HG03103 (cell line): ENCODE measurements around the gene SLC25A46.
"Not testable (repeated sequence)": the region's sequence is repeated elsewhere in the genome, so short reads cannot be mapped to it uniquely, and the experiment has no call there.

Experiments used
- ATAC-seq: cut with Tn5 transposase; IDR thresholded peaks from one replicate; pipeline ENCODE4 v1.9.1; 2021; ENCODE audit warnings: low read depth; ENCODE audit not compliant: unreplicated experiment

Gene SLC25A46

DNA sequence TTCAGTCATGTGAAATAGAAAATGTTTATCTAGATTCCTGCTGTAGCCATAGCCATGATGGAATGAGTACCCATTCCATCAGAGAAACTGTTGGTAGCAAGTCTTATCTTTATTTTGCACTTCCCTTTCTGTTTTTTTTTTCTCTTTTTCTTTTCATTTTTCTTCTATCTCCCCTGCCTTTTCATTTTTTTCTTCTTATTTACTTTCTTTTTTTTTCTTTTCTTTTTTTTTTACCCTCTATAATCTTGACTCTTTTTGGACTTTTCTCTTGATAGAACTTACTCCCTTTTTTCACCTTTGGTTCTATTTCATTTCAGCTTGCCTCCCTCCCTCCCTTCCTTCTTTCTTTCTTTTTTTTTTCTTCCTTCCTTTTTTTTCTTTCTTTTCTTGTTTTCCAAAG is 15.4 kb downstream of the SLC25A46 start:
- ATAC-seq: no peak

DNA sequence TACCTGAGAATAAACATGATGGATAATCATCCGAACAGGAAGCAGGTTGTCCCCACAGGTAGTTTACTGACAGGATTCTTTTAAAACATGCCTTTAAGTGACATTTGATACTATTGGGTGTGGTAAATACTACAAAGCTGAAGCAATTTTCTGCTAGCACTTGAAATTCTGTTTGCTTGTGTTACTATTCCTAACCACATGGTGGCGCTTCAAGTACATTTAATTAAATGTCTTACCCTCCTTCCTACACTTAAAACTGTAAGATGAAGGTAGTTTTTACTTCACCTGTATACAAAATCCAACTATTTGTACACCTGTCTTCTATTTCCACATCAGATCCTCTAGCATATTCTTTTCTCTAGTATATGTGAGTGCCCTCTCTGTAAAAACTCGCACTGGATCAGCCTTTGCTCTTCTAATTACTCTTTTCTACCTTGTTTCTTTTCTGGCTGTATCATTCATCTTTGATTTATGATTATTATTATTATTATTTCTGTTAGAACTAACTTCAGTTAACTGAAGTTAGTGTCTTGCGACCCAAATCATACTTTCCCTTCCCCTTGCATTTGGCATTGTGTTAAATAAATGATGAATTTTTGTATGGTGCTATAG is 18.4 kb downstream of the SLC25A46 start:
- ATAC-seq: no peak

DNA sequence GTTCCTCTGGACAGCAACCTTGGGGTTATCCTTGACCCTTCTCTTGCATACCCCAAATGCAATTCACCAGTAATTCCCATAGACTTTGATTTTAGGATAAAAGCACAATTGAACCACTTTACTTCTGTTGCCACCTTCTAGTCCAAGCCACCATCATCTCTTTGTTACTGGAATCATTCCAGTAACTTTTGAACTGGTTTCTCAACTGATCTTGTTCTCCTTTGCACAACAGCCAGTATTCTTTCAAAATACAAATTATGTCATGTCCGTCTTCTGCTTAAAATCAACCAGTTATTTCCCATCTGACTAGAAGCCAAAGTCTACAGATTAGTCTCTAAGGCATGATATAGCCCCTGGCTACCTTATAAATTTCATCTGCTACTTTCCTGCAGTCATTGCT is 21.4 kb downstream of the SLC25A46 start:
- no peak for ATAC-seq

DNA sequence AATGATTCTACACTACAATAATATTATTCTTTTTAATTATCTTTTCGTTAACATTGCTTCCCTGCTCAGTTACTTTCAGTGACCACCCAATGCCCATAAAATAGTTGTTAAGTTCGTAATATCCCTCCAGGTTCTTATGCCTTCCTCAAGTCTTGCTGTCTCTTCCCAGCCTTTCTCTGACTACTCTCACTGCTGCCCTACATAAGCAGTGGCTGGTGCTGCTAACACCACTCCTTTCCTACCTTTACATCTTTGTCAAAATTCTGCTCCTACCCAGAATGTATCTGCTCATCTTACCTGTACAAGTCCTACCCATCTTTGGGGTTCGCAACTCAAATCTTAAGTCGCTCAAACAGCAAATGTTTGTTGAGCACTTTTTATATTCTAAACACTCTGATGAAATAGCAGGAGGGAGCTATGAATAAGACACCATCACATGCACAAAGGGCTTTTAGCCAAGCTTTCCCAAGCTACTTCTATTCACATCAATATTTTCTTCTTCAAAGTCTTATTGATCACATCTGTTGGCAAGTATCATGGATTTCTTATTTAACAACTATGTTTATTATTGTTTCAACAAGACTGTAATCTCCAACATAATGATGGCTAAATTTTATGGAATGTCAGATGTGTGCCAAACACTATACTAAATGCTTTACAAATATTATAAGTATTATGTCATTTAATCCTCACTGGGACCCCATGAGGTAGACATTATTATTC is 29.5 kb downstream of the SLC25A46 start:
- no peak for ATAC-seq

DNA sequence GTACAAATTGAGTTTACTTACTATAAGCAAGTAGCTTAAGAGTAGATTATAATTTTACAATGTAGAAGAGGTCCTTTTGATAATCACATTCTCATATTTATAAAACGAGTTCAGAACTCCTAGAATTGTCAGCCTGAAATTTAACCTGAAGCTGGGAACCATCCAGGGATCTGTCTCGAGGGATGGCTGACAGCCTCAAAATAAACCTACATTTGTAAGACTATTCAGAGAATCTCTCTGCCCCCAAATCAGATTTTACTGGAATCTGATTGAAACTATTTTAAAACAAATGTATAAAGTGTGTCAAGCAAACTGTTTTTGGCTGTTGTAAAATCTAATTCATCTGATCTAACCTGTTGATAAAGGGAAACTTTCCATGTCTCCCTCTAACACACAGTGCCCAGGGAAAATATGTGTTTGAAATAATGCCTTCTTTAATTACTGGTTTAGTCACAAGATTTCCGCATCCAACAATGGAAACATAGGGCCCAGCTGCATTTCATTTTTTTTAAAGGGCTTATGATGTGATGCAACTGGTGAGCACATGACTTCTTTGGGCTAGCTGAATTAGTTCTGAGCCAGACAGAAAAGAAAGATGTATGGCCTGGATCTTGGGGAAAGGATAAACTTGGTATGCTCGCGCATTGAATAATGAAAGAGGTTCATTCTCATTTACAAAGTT is 30.3 kb downstream of the SLC25A46 start:
- no peak for ATAC-seq

DNA sequence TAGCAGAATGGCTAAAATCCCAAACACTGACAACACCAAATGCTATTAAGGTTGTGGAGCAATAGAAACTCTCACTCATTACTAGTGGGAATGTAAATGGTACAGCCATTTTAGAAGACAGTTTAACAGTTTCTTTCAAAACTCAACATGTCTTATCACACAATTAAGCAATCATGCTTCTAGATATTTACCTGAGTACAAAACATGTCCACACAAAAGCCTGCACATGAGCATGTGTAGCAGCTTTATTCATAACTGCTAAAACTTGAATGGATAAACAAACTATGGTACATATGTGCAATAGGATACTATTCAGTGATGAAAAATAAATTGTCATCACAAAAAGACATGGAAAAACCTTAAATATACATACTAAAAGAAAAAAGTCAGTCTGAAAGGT is 31.5 kb downstream of the SLC25A46 start:
- ATAC-seq: no peak

DNA sequence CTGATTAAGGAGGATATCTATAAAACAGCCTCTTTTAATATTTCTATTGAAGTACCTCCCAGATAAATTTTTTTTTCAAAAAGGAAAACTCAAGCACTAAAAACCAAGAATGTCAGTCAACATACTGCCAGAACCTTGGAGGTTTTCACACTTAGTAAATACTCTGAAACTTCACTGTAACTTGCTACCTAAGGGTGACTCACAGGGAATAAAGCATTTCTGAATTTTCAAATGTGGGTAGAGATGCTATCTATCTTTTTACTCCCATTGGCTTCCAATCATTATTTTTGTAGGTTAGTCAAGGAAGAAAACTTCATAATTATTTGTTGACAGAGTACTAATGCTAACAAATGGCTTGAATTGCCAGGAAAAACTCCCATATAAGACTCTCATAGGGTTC is 46.1 kb downstream of the SLC25A46 start:
- no peak for ATAC-seq

DNA sequence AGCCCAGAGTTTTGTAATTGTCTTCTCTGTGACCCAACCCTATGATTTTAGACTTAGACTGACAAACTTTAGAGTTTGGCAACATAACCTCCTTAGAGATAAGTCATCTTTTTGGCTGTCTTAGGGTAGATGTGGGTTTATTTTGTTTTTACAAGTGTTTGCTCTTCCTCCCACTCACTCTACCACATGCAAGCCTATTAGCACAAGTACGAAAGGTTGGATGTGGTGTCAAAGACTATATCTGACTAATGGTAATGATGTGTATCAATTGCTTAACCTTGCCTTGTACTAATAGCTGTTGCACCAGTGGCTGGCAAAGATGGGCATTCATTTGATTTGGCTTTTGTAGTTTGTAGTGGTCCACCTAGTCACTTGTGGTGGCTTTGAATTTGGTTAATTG is 46.5 kb downstream of the SLC25A46 start:
- no peak for ATAC-seq

DNA sequence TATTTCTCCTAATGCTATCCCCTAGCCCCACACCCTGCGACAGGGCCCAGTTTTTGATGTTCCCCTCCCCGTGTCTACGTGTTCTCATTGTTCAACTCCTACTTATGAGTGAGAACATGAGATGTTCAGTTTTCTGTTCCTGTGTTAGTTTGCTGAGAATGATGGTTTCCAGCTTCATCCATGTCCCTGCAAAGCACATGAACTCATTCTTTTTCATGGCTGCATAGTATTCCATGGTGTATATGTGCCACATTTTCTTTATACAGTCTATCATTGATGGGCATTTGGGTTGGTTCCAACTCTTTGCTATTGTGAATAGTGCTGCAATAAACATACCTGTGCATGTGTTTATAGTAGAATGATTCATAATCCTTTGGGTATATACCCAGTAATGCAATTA is 49.2 kb downstream of the SLC25A46 start:
- not testable (repeated sequence) for ATAC-seq

DNA sequence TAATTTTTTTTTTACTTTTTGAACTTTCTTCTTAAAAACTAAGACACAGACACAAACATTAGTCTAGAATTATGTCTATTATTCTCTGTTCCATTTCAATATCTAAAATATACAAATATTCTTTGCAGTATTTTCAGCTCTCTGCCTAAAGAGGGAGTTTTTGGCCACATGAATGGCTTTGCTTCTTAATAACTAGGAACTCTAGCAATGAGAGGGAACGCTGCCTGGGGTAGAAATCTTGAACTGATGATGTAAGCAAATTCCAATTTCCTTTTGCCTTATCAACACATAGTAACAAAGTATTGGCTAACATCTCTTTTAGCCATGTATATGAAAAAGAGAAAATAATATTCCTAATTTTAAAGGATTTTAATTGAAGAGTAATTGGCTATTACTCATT is 51.9 kb downstream of the SLC25A46 start:
- ATAC-seq: no peak

DNA sequence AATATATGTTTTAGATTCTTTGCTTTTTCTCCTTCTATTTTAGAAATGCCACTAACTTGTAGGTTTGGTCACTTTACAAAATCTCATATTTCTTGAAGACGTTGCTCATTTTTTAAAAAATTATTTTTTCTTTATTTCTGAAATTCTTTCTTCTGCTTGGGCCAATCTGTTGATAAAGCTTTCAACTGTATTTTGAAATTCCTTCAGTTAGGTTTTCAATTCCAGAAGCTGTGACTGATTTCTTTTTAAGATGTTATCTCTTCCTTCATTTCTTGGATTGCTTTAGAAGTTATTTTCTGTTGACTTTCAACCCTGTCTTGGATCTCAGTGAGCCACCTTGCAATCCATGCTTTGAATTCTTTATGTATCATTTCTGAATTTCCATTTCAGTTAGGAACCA is 64.2 kb downstream of the SLC25A46 start:
- no peak for ATAC-seq

DNA sequence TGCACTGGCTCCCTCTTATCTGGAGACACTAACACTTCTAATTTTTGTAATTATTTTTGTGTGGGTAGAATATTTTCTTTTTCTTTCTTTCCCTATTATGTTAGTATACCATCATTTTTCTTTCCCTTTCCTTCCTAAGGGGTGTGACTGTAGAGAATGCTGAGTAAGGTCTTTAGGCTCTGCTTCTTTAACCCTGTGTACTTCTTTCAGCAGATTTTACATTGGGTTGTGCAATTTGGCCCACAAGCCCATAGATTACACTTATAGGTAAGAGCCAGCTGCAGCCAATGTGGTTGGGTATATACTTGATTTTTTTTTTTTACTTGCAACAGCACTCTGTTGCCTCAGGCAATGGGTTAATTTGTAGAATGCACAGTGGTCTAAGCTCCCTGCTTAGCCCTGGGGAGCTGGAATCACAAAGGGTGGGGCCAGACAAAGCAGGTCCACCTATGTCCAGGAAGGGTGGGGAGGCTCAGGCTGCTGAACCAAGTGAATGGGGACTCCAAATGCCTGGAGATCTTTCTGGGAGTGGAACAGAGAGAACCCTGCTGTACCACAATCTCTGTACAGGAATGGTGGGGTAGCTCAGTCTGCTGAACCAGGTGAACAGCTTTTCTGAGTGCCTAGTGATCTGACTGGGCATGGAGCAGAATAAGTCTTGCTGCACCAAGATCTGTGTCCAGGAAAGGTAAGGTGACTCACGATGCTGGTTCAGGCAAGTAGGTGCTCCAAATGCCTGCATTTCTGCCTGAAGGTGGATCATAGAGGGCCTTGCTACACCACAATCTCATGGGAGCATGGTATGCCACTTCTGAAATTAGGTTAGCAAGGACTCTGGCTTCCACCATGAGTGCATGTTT is 64.9 kb downstream of the SLC25A46 start:
- ATAC-seq: no peak

DNA sequence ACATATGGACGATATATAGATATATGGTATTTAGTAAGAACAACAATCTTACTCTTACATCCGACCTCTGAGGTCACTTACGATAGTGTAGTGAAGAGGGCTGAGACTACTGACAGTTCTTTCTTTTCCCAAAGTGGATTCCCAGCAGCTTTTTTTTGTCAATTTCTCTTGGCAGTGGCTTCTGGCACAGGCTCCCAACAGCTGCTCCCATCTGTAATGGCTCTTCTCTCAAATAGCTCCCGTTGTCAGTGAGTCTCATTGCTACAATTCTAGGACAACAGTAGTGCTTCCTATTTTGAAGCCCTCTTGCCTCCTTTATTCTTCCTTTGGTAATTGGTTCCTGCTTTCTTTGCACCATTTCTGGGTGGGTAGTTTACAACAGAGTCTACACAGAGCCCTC is 68.4 kb downstream of the SLC25A46 start:
- ATAC-seq: no peak

DNA sequence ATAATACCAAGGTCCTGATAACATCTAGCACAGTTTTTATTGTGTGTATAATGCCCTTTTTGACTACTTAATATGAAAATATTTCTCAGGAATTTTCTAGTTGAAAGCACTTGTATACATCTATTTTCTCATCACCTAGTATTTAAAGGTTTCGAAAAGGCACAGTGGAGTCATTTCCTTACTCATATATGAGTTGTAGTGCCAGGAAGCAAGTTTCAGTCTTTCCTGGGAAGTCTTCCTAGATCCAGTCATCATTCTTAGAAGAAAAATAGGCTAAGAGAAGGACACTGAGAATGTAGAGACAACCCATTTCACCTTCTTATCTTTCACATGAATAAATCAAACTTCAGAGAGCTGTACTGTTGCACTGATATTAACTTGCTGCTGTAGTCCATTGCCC is 70.2 kb downstream of the SLC25A46 start:
- ATAC-seq: no peak
